GM23248 (cell line): ENCODE results near the gene TSPAN32. TPM values are rescaled to one million over a fixed set of nuclear protein-coding genes. Genes with fewer than 3 reads are reported as not detected.

ENCODE experiments used
- DNase-seq: peaks from one replicate; pipeline ENCODE4 v3.0.0-alpha.2; 2015
- H2AFZ ChIP-seq: fragments of 200-600 bp; sonication (generic); 2 replicates; pipeline ENCODE4 v1.6.1; 2016; ENCODE audit warnings: antibody characterized with exemption
- H3F3A ChIP-seq: fragments of 200-600 bp; sonication (generic); 2 replicates; pipeline ENCODE4 v1.6.1; 2016; ENCODE audit warnings: mild to moderate bottlenecking, antibody characterized with exemption, mixed run types; ENCODE audit not compliant: insufficient read depth
- H3K27ac ChIP-seq: fragments of 200-600 bp; sonication (generic); 2 replicates; pipeline ENCODE4 v1.5.1; 2016; ENCODE audit warnings: mild to moderate bottlenecking
- H3K27me3 ChIP-seq: fragments of 200-600 bp; sonication (generic); replicated peaks from 2 replicates; pipeline ENCODE4 v1.6.1; 2016; ENCODE audit warnings: mild to moderate bottlenecking; ENCODE audit not compliant: insufficient read depth
- H3K36me3 ChIP-seq: fragments of 200-600 bp; sonication (generic); 2 replicates; pipeline ENCODE4 v1.6.1; 2016; ENCODE audit warnings: low read depth, mild to moderate bottlenecking
- H3K4me1 ChIP-seq: fragments of 200-600 bp; sonication (generic); 2 replicates; pipeline ENCODE4 v1.6.1; 2016; ENCODE audit warnings: mild to moderate bottlenecking; ENCODE audit not compliant: insufficient read depth
- H3K4me2 ChIP-seq: fragments of 200-600 bp; sonication (generic); one replicate; pipeline ENCODE4 v1.6.1; 2016; ENCODE audit warnings: mild to moderate bottlenecking; ENCODE audit not compliant: unreplicated experiment
- H3K4me3 ChIP-seq: fragments of 200-600 bp; sonication (generic); 2 replicates; pipeline ENCODE4 v1.5.1; 2016; ENCODE audit warnings: mild to moderate bottlenecking
- H3K79me2 ChIP-seq: fragments of 200-600 bp; sonication (generic); 2 replicates; pipeline ENCODE4 v1.6.1; 2016; ENCODE audit warnings: mild to moderate bottlenecking; ENCODE audit not compliant: insufficient read depth
- H3K9ac ChIP-seq: fragments of 200-600 bp; sonication (generic); 2 replicates; pipeline ENCODE4 v1.6.1; 2016; ENCODE audit warnings: mild to moderate bottlenecking
- H3K9me2 ChIP-seq: fragments of 200-600 bp; sonication (generic); 2 replicates; pipeline ENCODE4 v1.6.1; 2016; ENCODE audit warnings: mixed run types, mild to moderate bottlenecking, moderate library complexity; ENCODE audit not compliant: insufficient read depth
- H3K9me3 ChIP-seq: fragments of 200-600 bp; sonication (generic); one replicate; pipeline ENCODE4 v1.6.1; 2017; ENCODE audit warnings: low read depth
- H4K20me1 ChIP-seq: fragments of 200-600 bp; sonication (generic); 2 replicates; pipeline ENCODE4 v1.6.0; 2016; ENCODE audit not compliant: insufficient read depth
- EZH2 ChIP-seq: fragments of 200-600 bp; sonication (generic); IDR thresholded peaks from 2 replicates; pipeline ENCODE4 v1.6.1; 2018; ENCODE audit warnings: antibody characterized with exemption, mild to moderate bottlenecking; ENCODE audit not compliant: insufficient read depth, poor library complexity, severe bottlenecking
- EZH2phosphoT487 ChIP-seq: fragments of 200-600 bp; sonication (generic); IDR thresholded peaks from 2 replicates; pipeline ENCODE4 v1.6.1; 2018; ENCODE audit warnings: antibody characterized with exemption, moderate library complexity, mild to moderate bottlenecking, low read depth; ENCODE audit not compliant: insufficient read depth
- WGBS, 2 experiments: methylation state at CpG; one replicate each; pipeline ENCODE4 v1.1.6; 2015 to 2017; ENCODE audit warnings: low lambda C conversion rate in 2 of 2, low coverage in 1 of 2; ENCODE audit errors: missing lambda C conversion rate in 2 of 2; 5-methylcytosine and 5-hydroxymethylcytosine counted together
- in situ Hi-C: fragments of 300-500 bp; cut with MboI; formaldehyde crosslinking; loops from 2 replicates; pipeline ENCODE4 v1.15.0; 2020
- polyA plus RNA-seq: library from polyadenylated mRNA; unstranded; fragments of >200 nt; fragmentation: Nextera tagmentation; extraction: Ambion mirVana; gene quantifications from 2 replicates; pipeline ENCODE4 v1.2.1, GENCODE V29; 2016
- total RNA-seq: library from RNA; depleted of rRNA; stranded (reverse); fragments of >200 nt; shearing (Covaris generic); gene quantifications from 2 replicates; pipeline ENCODE4 v1.2.3, GENCODE V29; 2014

Gene TSPAN32
- total and polyA plus RNA-seq, 2 experiments from 2014 or later: not detected

GRCh38 chr11:2261436-2262230 is 40.2 kb upstream of the TSPAN32 start:
- Histone ChIP-seq H3K4me1 (no peaks in the 10 kb centered on the region), H3K27me3 (peaks cover 7% of the 10 kb centered on the region; the same call in 1 of the 2 replicates), H3K4me2 (no peak overlapping the region), H3K9me2 (no peaks in the 10 kb centered on the region), H3K4me3 (no peak overlapping the region), H3K9me3 (no peaks in the 10 kb centered on the region), H3K27ac (no peak overlapping the region), H3F3A (no peaks in the 10 kb centered on the region), H2AFZ (no peak overlapping the region), H3K9ac (no peak overlapping the region), H4K20me1 (no peaks in the 10 kb centered on the region), H3K36me3 (no peaks in the 10 kb centered on the region), H3K79me2 (no peaks in the 10 kb centered on the region)
- in situ Hi-C loops: no loop called here
- no peak for TF ChIP-seq EZH2phosphoT487
- no peak for TF ChIP-seq EZH2
- WGBS, 2 experiments: 45 to 51% methylated on average over 21 of the region's 21 CpGs
- no peak for DNase-seq

- H3K4me2 ChIP-seq: no peak overlapping the region
- H4K20me1 ChIP-seq: no peaks in the 10 kb centered on the region
- H3K9me3 ChIP-seq: no peaks in the 10 kb centered on the region
- no peaks in the 10 kb centered on the region for H3K9me2 ChIP-seq
- no peak overlapping the region for H2AFZ ChIP-seq
- no peak for DNase-seq
- H3K36me3 ChIP-seq: no peaks in the 10 kb centered on the region
- no peak overlapping the region for H3K4me3 ChIP-seq
- in situ Hi-C loops: no loop called here
- H3F3A ChIP-seq: no peaks in the 10 kb centered on the region
- H3K79me2 ChIP-seq: no peaks in the 10 kb centered on the region
- peaks cover 7% of the 10 kb centered on the region; the same call in 1 of the 2 replicates for H3K27me3 ChIP-seq
- H3K4me1 ChIP-seq: no peaks in the 10 kb centered on the region
- 62 to 67% methylated on average over 16 to 17 of the region's 18 CpGs for WGBS, 2 experiments
- H3K27ac ChIP-seq: no peak overlapping the region
- H3K9ac ChIP-seq: no peak overlapping the region
- TF ChIP-seq EZH2phosphoT487 (no peak), EZH2 (no peak)
These were observed 39.3 kb upstream of the TSPAN32 start for GRCh38 chr11:2262301-2263070.

DNA sequence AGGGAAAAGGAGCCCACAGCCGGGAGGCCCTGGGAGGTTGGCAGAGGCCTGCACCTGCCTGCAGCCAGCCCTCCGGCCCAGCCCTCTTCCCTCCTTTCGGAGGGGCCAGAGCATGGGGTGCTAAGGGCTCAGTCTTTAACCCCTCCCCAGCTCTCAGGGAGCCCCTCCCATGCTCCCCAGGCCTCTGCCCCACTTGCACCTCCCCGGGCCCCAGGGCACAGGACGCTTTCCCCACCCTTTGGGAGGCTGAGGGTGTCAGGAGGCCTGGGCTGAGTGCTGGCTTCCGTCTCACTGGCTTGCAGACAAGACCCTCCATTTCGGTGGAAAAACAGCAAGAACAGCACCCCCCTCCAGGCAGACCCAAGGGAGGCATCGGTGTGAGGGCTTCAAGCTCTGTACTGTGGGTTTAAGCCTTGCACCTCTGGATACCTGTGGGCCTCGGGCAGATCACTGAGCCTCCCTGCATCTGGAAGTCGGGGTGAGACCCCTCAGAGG is 38.7 kb upstream of the TSPAN32 start:
- TF ChIP-seq EZH2: no peak
- no peak for TF ChIP-seq EZH2phosphoT487
- WGBS, 2 experiments: 44% methylated on average over 9 of the region's 10 CpGs
- no peaks in the 10 kb centered on the region for H3K4me1 ChIP-seq
- H3K27ac ChIP-seq: no peak overlapping the region
- no peaks in the 10 kb centered on the region for H3K79me2 ChIP-seq
- H4K20me1 ChIP-seq: no peaks in the 10 kb centered on the region
- H3K4me3 ChIP-seq: no peak overlapping the region
- no peaks in the 10 kb centered on the region for H3K9me3 ChIP-seq
- no peak for DNase-seq
- H2AFZ ChIP-seq: no peak overlapping the region
- peaks cover 8% of the 10 kb centered on the region; the same call in 1 of the 2 replicates for H3K27me3 ChIP-seq
- no peaks in the 10 kb centered on the region for H3F3A ChIP-seq
- in situ Hi-C loops: no loop called here
- H3K36me3 ChIP-seq: no peaks in the 10 kb centered on the region
- no peak overlapping the region for H3K9ac ChIP-seq
- no peaks in the 10 kb centered on the region for H3K9me2 ChIP-seq
- H3K4me2 ChIP-seq: no peak overlapping the region

GRCh38 chr11:2263724-2264360 is 38.0 kb upstream of the TSPAN32 start:
- WGBS, 2 experiments: 51 to 53% methylated on average over 12 of the region's 13 CpGs
- no peaks in the 10 kb centered on the region for H3K9me2 ChIP-seq

More at GRCh38 chr11:2263724-2264360, 38.0 kb upstream of the TSPAN32 start:
- TF ChIP-seq EZH2phosphoT487: no peak
- Histone ChIP-seq H3K36me3 (no peaks in the 10 kb centered on the region), H4K20me1 (no peaks in the 10 kb centered on the region), H3K4me1 (no peaks in the 10 kb centered on the region), H3K9me3 (no peaks in the 10 kb centered on the region), H3K4me2 (no peak overlapping the region), H2AFZ (no peak overlapping the region), H3K79me2 (no peaks in the 10 kb centered on the region), H3F3A (no peaks in the 10 kb centered on the region), H3K4me3 (no peak overlapping the region), H3K27ac (no peak overlapping the region), H3K27me3 (peaks cover 8% of the 10 kb centered on the region; the same call in 1 of the 2 replicates), H3K9ac (no peak overlapping the region)
- in situ Hi-C loops: no loop called here
- no peak for DNase-seq
